H1 (cell line): ENCODE measurements around the gene TNIK. TPM values are rescaled to one million over a fixed set of nuclear protein-coding genes. Genes with fewer than 3 reads are reported as not detected.

Source experiments
- CTCF ChIA-PET: fragments of 300-600 bp; sonication (Branson Sonifier 250); formaldehyde crosslinking; loops from one replicate; lab custom pipeline; 2021; ENCODE audit not compliant: partially characterized antibody; lab: Charles Lee
- POLR2A ChIA-PET: fragments of 300-600 bp; sonication (Branson Sonifier 250); formaldehyde crosslinking; loops from one replicate; lab custom pipeline; 2021; ENCODE audit warnings: inconsistent platforms; ENCODE audit not compliant: partially characterized antibody; lab: Charles Lee
- DNase-seq, 2 experiments: peaks; one replicate each; pipeline versions ENCODE4 v3.0.0 to v3.0.0-alpha.2; 2010 to 2022; ENCODE audit warnings: low spot score in 2 of 2, low read depth in 1 of 2, mixed read lengths in 1 of 2
- FAIRE-seq: peaks from 2 replicates; lab custom pipeline; 2011; peaks lifted over from hg19 to GRCh38; lab: Jason Lieb, UNC
- H2AFZ ChIP-seq: 2 replicates; pipeline ENCODE4 v1.8.1; 2012; ENCODE audit warnings: low read length, inconsistent platforms
- H2AK5ac ChIP-seq: 2 replicates; pipeline ENCODE4 v1.6.1; 2013; ENCODE audit warnings: low read depth, low read length
- H2BK120ac ChIP-seq: replicated peaks from 2 replicates; pipeline ENCODE3; 2013; ENCODE audit warnings: low read depth, low read length, inconsistent platforms
- H2BK12ac ChIP-seq: 2 replicates; pipeline ENCODE4 v1.6.1; 2013; ENCODE audit warnings: low read depth, low read length
- H2BK15ac ChIP-seq: 2 replicates; pipeline ENCODE4 v1.6.1; 2013; ENCODE audit warnings: low read length
- H2BK20ac ChIP-seq: 2 replicates; pipeline ENCODE4 v1.6.1; 2013; ENCODE audit warnings: low read length
- H2BK5ac ChIP-seq: 2 replicates; pipeline ENCODE4 v1.6.1; 2013; ENCODE audit warnings: low read depth, low read length
- H3K14ac ChIP-seq: 2 replicates; pipeline ENCODE4 v1.6.1; 2013; ENCODE audit warnings: inconsistent platforms; ENCODE audit not compliant: insufficient read length
- H3K18ac ChIP-seq: 2 replicates; pipeline ENCODE4 v1.6.1; 2013; ENCODE audit warnings: low read length; ENCODE audit errors: extremely low read depth
- H3K23ac ChIP-seq: 2 replicates; pipeline ENCODE4 v1.6.1; 2013; ENCODE audit warnings: inconsistent platforms; ENCODE audit not compliant: insufficient read length
- H3K23me2 ChIP-seq: 2 replicates; pipeline ENCODE4 v1.6.1; 2013; ENCODE audit warnings: low read depth, low read length
- H3K27ac ChIP-seq: 2 replicates; pipeline ENCODE4 v1.6.1; 2011; ENCODE audit warnings: low read depth, low read length, inconsistent platforms
- H3K27me3 ChIP-seq, 4 experiments: replicated peaks in 1 of 4; 1 replicate in 1 of 4; 2 replicates in 3 of 4; pipeline versions ENCODE4 v1.6.1 to v1.8.1; 2011 to 2013; ENCODE audit warnings: low read length in 3 of 4, mild to moderate bottlenecking in 3 of 4, inconsistent platforms in 2 of 4, mixed read lengths in 2 of 4, moderate library complexity in 1 of 4; ENCODE audit not compliant: control insufficient read depth in 3 of 4, insufficient read depth in 3 of 4; ENCODE audit errors: extremely low read depth in 1 of 4
- H3K36me3 ChIP-seq, 4 experiments: 2 replicates each; pipeline versions ENCODE4 v1.6.1 to v1.8.1; 2011 to 2013; ENCODE audit warnings: mild to moderate bottlenecking in 4 of 4, low read length in 3 of 4, moderate library complexity in 2 of 4, control low read depth in 1 of 4, inconsistent platforms in 1 of 4; ENCODE audit not compliant: insufficient read depth in 4 of 4, control insufficient read depth in 2 of 4
- H3K4ac ChIP-seq: replicated peaks from 2 replicates; pipeline ENCODE3; 2013; ENCODE audit warnings: low read length, low read depth, mixed read lengths, inconsistent platforms; ENCODE audit not compliant: insufficient read length
- H3K4me1 ChIP-seq, 4 experiments: replicated peaks in 1 of 4; 1 replicate in 1 of 4; 2 replicates in 3 of 4; pipeline versions ENCODE4 v1.6.1 to v1.8.1; 2011 to 2013; ENCODE audit warnings: low read length in 3 of 4, inconsistent platforms in 2 of 4, mixed read lengths in 1 of 4; ENCODE audit not compliant: insufficient read depth in 4 of 4, control insufficient read depth in 3 of 4
- H3K4me2 ChIP-seq, 2 experiments: 2 replicates each; pipeline versions ENCODE4 v1.6.1 to v1.8.1; 2011 to 2013; ENCODE audit warnings: low read depth in 2 of 2, low read length in 2 of 2, control low read depth in 1 of 2, inconsistent platforms in 1 of 2, mild to moderate bottlenecking in 1 of 2; ENCODE audit not compliant: insufficient read depth in 1 of 2
- H3K4me3 ChIP-seq, 4 experiments: fragments of 200-600, 300-600 bp in 1 of 4; sonication (generic), shearing (Covaris generic), sonication (Bioruptor Twin) in 1 of 4; 2 replicates each; pipeline versions ENCODE4 v1.5.1 to v1.8.1; 2011 to 2016; ENCODE audit warnings: low read length in 4 of 4, low read depth in 3 of 4, control low read depth in 2 of 4, inconsistent platforms in 2 of 4, mild to moderate bottlenecking in 2 of 4, mixed read lengths in 1 of 4, moderate library complexity in 1 of 4; ENCODE audit not compliant: insufficient read depth in 2 of 4; ENCODE audit errors: extremely low read depth in 1 of 4
- H3K56ac ChIP-seq: replicated peaks from 2 replicates; pipeline ENCODE3; 2013; ENCODE audit warnings: low read depth, mild to moderate bottlenecking, mixed read lengths, low read length, inconsistent platforms; ENCODE audit not compliant: insufficient read length
- H3K79me1 ChIP-seq: 2 replicates; pipeline ENCODE4 v1.6.1; 2013; ENCODE audit warnings: low read depth, low read length, control low read depth
- H3K79me2 ChIP-seq, 2 experiments: 2 replicates each; pipeline versions ENCODE4 v1.6.1 to v1.8.1; 2012 to 2013; ENCODE audit warnings: low read length in 2 of 2, mild to moderate bottlenecking in 2 of 2, inconsistent platforms in 1 of 2; ENCODE audit not compliant: insufficient read depth in 2 of 2, control insufficient read depth in 1 of 2
- H3K9ac ChIP-seq, 4 experiments: replicated peaks in 1 of 4; 1 replicate in 1 of 4; 2 replicates in 3 of 4; pipeline versions ENCODE4 v1.6.1 to v1.8.1; 2011 to 2013; ENCODE audit warnings: low read depth in 3 of 4, low read length in 3 of 4, control low read depth in 2 of 4, mild to moderate bottlenecking in 2 of 4, moderate library complexity in 2 of 4, inconsistent platforms in 1 of 4; ENCODE audit errors: extremely low read depth in 1 of 4
- H3K9me3 ChIP-seq, 2 experiments: 2 replicates each; pipeline versions ENCODE4 v1.6.1 to v1.8.1; 2012 to 2013; ENCODE audit warnings: mild to moderate bottlenecking in 2 of 2, moderate library complexity in 2 of 2, control low read depth in 1 of 2, inconsistent platforms in 1 of 2, low read depth in 1 of 2, low read length in 1 of 2, mixed read lengths in 1 of 2; ENCODE audit not compliant: insufficient read depth in 2 of 2
- H4K20me1 ChIP-seq, 2 experiments: replicated peaks in 1 of 2; 2 replicates each; pipeline versions ENCODE3 to v1.8.1; 2011 to 2013; ENCODE audit warnings: inconsistent platforms in 2 of 2, low read length in 2 of 2, mild to moderate bottlenecking in 1 of 2; ENCODE audit not compliant: insufficient read depth in 2 of 2, control insufficient read depth in 1 of 2
- H4K5ac ChIP-seq: 2 replicates; pipeline ENCODE4 v1.6.1; 2013; ENCODE audit warnings: low read length, low read depth, mixed read lengths, inconsistent platforms; ENCODE audit not compliant: insufficient read length
- H4K8ac ChIP-seq: 2 replicates; pipeline ENCODE4 v1.8.0; 2013; ENCODE audit warnings: mild to moderate bottlenecking, moderate library complexity, low read length, inconsistent platforms; ENCODE audit not compliant: insufficient read depth; ENCODE audit errors: extremely low read depth
- H4K91ac ChIP-seq: replicated peaks from 2 replicates; pipeline ENCODE3; 2013; ENCODE audit warnings: low read length, mixed read lengths, inconsistent platforms; ENCODE audit not compliant: insufficient read length
- ATF2 ChIP-seq: IDR thresholded peaks from 2 replicates; pipeline ENCODE4 v1.6.1; 2012; ENCODE audit warnings: low read length, inconsistent platforms
- KDM5A ChIP-seq: fragments of 200-600 bp; IDR thresholded peaks from 2 replicates; pipeline ENCODE4 v1.7.1; 2012; ENCODE audit warnings: mild to moderate bottlenecking, low read length, inconsistent platforms, mixed read lengths
- MAFK ChIP-seq: IDR thresholded peaks from 2 replicates; pipeline ENCODE4 v1.6.1; 2012; ENCODE audit warnings: low read depth, mild to moderate bottlenecking, improper control_type of control experiment, low read length
- POU5F1 ChIP-seq: IDR thresholded peaks from 2 replicates; pipeline ENCODE4 v1.6.1; 2011; ENCODE audit warnings: low read depth, mild to moderate bottlenecking, low read length, moderate library complexity
- RNF2 ChIP-seq: fragments of 200-900, 300-1000 bp; sonication (generic); IDR thresholded peaks from 2 replicates; pipeline ENCODE4 v1.7.1; 2016; ENCODE audit warnings: borderline replicate concordance, low read depth, mild to moderate bottlenecking, antibody characterized with exemption, low read length; ENCODE audit not compliant: poor library complexity, severe bottlenecking; ENCODE audit errors: missing control alignments
- RXRA ChIP-seq: IDR thresholded peaks from 2 replicates; pipeline ENCODE4 v1.6.1; 2011; ENCODE audit warnings: low read depth, mild to moderate bottlenecking, low read length, moderate library complexity; ENCODE audit not compliant: insufficient read depth
- SUZ12 ChIP-seq: fragments of 200-600 bp; sonication (generic); IDR thresholded peaks from 2 replicates; pipeline ENCODE4 v1.6.1; 2012; ENCODE audit warnings: mild to moderate bottlenecking, inconsistent platforms, low read length, moderate library complexity, mixed read lengths
- TAF1 ChIP-seq: IDR thresholded peaks from 2 replicates; pipeline ENCODE4 v1.6.1; 2011; ENCODE audit warnings: mild to moderate bottlenecking, low read depth, low read length
- TBP ChIP-seq: IDR thresholded peaks from 2 replicates; pipeline ENCODE4 v1.6.1; 2011; ENCODE audit warnings: low read depth, low read length, improper control_type of control experiment
- WGBS, 2 experiments: shearing (Covaris generic) in 1 of 2; methylation state at CpG; one replicate each; pipeline versions ENCODE4 v1.1.6 to v1.1.7; 2013 to 2015; ENCODE audit warnings: low lambda C conversion rate in 2 of 2, mixed read lengths in 2 of 2, inconsistent platforms in 1 of 2, low coverage in 1 of 2, missing lambda C conversion rate in 1 of 2; ENCODE audit not compliant: insufficient replicate concordance in 2 of 2, insufficient coverage in 1 of 2, insufficient read length in 1 of 2; ENCODE audit errors: extremely low coverage in 1 of 2, missing lambda C conversion rate in 1 of 2; 5-methylcytosine and 5-hydroxymethylcytosine counted together
- polyA plus RNA-seq, 7 experiments: library from polyadenylated mRNA; depleted of rRNA in 3 of 7; stranded (reverse) in 5 of 7; unstranded in 2 of 7; fragments of >200 nt in 5 of 7; fragments of 200-250 nt in 2 of 7; gene quantifications; 1 replicate in 5 of 7; 2 replicates in 1 of 7; 4 replicates in 1 of 7; pipeline versions ENCODE4 v1.2.1 to v1.2.3, GENCODE V29; 2011 to 2013; ENCODE audit warnings: missing spikeins in 2 of 7, mixed read lengths in 2 of 7
- total RNA-seq: library from RNA; stranded (reverse); fragmentation: NEBNext Ultra II Directional; extraction: Animal tissue kit (Norgen Biotek cat#: 25700); gene quantifications from 2 replicates; pipeline ENCODE4 v1.2.1, GENCODE V29; 2021

The TNIK gene
- total and polyA plus RNA-seq, 2 of the 8 experiments (the other 6 are each of a cell fraction or from before 2014, with no cell fraction given), result 7.4 to 42.0 TPM

DNA sequence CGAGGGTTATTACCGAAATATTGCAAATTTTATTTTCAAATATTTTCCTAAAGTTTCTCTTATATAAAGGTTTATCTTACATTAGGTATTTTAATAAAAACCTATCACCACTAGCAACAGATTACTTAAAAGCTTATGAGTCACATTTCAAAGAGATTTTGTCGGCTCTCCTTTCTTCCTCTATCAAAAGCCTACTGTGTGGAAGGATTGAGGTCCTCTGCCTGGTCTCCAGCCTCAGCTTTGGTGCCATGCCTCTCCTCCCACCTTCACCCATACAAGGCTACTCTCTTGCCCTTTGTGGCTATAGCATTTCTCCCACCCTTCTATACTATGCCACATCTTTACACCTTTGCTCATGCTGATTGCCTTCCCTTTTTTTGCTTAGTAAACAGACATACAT lies 199.3 kb downstream of the TNIK start:
- peaks cover 0 to 6% (median 2%) of the 10 kb centered on the region in 4 experiments; a peak in 4 of 7 replicates for H3K4me1 ChIP-seq
- no peaks in the 10 kb centered on the region for H3K27me3 ChIP-seq
- H3K23me2 ChIP-seq, result no peaks in the 10 kb centered on the region
- H3K4me2 ChIP-seq, result no peak overlapping the region
- H3K4me3 ChIP-seq, result no peak overlapping the region
- H2BK5ac ChIP-seq, result no peak overlapping the region
- 91% methylated on average over 3 of the region's 3 CpGs; no CpG with 5 or more reads in 1 of the 2 experiments for WGBS, 2 experiments
- H3K18ac ChIP-seq, result peak overlapping the region; percentile 24; the same call in 1 of the 2 replicates
- H3K56ac ChIP-seq, result no peak overlapping the region
- ChIA-PET POLR2A (interaction anchor here (0.9 kb wide), 1 partner anchor 200 kb away, joined by 3 read pairs; no protein-coding TSS in a partner anchor), CTCF (interaction anchor here (0.6 kb wide), 2 partner anchors 55 to 511 kb away, joined by 3 read pairs; no protein-coding TSS in a partner anchor)
- no peaks in the 10 kb centered on the region for H3K79me1 ChIP-seq
- no peak overlapping the region for H4K8ac ChIP-seq
- H2AFZ ChIP-seq, result no peak overlapping the region
- no peak overlapping the region for H2AK5ac ChIP-seq
- H3K36me3 ChIP-seq, result no peaks in the 10 kb centered on the region
- no peak overlapping the region for H3K14ac ChIP-seq
- no peak overlapping the region for H2BK120ac ChIP-seq
- DNase-seq (no peak), FAIRE-seq (no peak)
- no peak overlapping the region for H3K9ac ChIP-seq
- H3K4ac ChIP-seq, result no peak overlapping the region
- H2BK12ac ChIP-seq, result no peak overlapping the region
- H4K91ac ChIP-seq, result no peak overlapping the region
- no peaks in the 10 kb centered on the region for H3K9me3 ChIP-seq
- no peak overlapping the region for H2BK15ac ChIP-seq
- H4K20me1 ChIP-seq, result no peaks in the 10 kb centered on the region
- no peak overlapping the region for H2BK20ac ChIP-seq
- no peak overlapping the region for H3K23ac ChIP-seq
- peaks cover 0 to 17% of the 10 kb centered on the region in 2 experiments; a peak in 2 of 4 replicates for H3K79me2 ChIP-seq
- H4K5ac ChIP-seq, result no peak overlapping the region
- H3K27ac ChIP-seq, result no peak overlapping the region
- TF ChIP-seq POU5F1, result no peak
- no peak for TF ChIP-seq MAFK
- TF ChIP-seq TBP, result no peak
- TF ChIP-seq RXRA, result no peak
- TF ChIP-seq ATF2, result no peak
- no peak for TF ChIP-seq RNF2
- no peak for TF ChIP-seq SUZ12
- no peak for TF ChIP-seq KDM5A
- no peak for TF ChIP-seq TAF1
- TF ChIP-seq, all 59 proteins: peak for 0
